ENCODE data around the gene C1orf116.

The C1orf116 gene

DNA sequence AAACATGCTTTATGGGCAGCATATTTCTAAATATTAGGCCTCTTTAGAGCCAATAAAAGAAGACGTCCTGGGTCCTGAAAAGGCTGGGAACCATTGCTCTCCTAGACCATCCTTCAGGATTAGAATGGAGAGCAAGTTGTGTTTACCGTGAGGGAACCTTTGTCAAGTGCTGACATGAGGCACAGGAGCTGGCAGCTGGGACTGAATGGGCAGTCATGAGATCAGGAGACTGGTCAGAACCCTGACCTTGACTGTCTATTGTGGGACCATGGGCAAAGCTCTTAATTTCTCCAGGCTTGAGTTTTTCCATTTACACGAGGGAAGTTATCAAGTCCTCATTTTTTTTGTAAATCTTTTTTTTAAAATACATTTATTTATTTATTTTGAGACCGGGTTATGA is 25.7 kb upstream of the C1orf116 start:
- Histone ChIP-seq H3K27ac (ENCODE audit: low read length) (no peak overlapping the region), H3K4me1 (ENCODE audit: insufficient read depth, low read length) (no peaks in the 10 kb centered on the region), H3K27me3 (ENCODE audit: insufficient read depth, low read length) (no peaks in the 10 kb centered on the region)

GRCh38 chr1:207056673-207057072 is 24.1 kb upstream of the C1orf116 start:
- no peak overlapping the region for H3K9ac ChIP-seq (ENCODE audit: low read depth, low read length)
- no peaks in the 10 kb centered on the region for H3K27me3 ChIP-seq (ENCODE audit: insufficient read depth, low read length)
- no peaks in the 10 kb centered on the region for H3K36me3 ChIP-seq (ENCODE audit: insufficient read depth, low read depth, low read length)
- 0 out of 2 replicates have a peak, but pooled peaks cover 3% of the 10 kb centered on the region for H3K4me1 ChIP-seq (ENCODE audit: insufficient read depth, low read length)
- no peak overlapping the region for H3K27ac ChIP-seq (ENCODE audit: low read length)
- no peaks in the 10 kb centered on the region for H3K9me3 ChIP-seq (ENCODE audit: insufficient read depth, low read depth, low read length)
- H3K4me3 ChIP-seq (ENCODE audit: low read length) = no peak overlapping the region

More for the DNA sequence above, 25.7 kb upstream of the C1orf116 start:
- Histone ChIP-seq H3K4me3 (ENCODE audit: low read length) (no peak overlapping the region), H3K9me3 (ENCODE audit: insufficient read depth, low read depth, low read length) (no peaks in the 10 kb centered on the region), H3K9ac (ENCODE audit: low read depth, low read length) (no peak overlapping the region), H3K36me3 (ENCODE audit: insufficient read depth, low read depth, low read length) (peaks cover 15% of the 10 kb centered on the region)

DNA sequence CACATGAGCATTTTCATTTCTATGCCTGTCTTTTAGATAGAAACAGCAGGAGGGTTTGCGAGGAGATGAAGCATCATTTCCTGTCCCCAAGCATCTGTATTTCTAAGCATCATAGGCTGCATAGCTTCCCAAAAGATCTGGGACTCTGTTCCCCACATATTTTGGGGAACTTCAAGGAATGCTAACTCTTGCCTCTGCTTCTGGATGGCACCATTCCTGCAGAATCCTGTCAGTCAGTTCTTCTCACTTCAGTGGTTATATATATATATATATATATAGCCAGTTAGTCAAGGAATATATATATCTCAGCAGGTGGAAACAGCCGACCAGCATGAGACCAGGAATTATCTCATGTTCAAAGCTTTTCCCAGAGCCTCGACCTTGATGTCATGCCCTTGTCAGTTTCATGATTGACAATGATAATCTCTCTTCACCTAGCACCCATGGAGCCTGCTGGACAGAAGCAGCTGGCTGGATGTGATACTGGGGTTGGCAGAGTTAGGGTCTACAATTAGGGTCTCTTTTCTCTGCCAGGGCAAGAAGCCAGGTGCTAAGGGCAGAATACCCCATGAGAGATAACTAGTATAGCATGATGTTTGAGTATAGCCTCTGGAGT is 22.9 kb upstream of the C1orf116 start:
- no peaks in the 10 kb centered on the region for H3K36me3 ChIP-seq (ENCODE audit: insufficient read depth, low read depth, low read length)
- H3K4me1 ChIP-seq (ENCODE audit: insufficient read depth, low read length) = 0 out of 2 replicates have a peak, but pooled peaks cover 8% of the 10 kb centered on the region
- H3K4me3 ChIP-seq (ENCODE audit: low read length) = no peak overlapping the region
- no peaks in the 10 kb centered on the region for H3K27me3 ChIP-seq (ENCODE audit: insufficient read depth, low read length)
- H3K9me3 ChIP-seq (ENCODE audit: insufficient read depth, low read depth, low read length) = no peaks in the 10 kb centered on the region
- no peak overlapping the region for H3K9ac ChIP-seq (ENCODE audit: low read depth, low read length)
- H3K27ac ChIP-seq (ENCODE audit: low read length) = no peak overlapping the region

DNA sequence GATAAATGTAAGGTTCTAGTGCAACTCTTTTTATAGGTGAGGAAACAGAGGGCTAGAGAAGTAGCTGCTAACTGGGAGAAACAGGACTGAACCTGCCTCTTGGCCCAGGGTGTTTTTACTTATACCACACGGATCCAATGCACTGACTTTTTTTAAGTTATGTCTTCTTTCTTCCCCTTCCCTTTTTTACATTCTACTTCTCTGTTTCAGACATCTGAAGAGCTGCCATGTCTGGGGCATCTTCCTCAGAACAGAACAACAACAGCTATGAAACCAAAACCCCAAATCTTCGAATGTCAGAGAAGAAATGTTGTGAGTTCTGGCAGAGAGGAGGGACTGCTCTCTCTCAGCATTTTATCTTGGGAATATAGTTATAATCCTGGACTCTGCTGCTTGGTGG is 21.9 kb upstream of the C1orf116 start:
- no peak overlapping the region for H3K4me3 ChIP-seq (ENCODE audit: low read length)
- no peaks in the 10 kb centered on the region for H3K27me3 ChIP-seq (ENCODE audit: insufficient read depth, low read length)
- no peak overlapping the region for H3K27ac ChIP-seq (ENCODE audit: low read length)
- H3K36me3 ChIP-seq (ENCODE audit: insufficient read depth, low read depth, low read length) = peaks cover 2% of the 10 kb centered on the region
- 0 out of 2 replicates have a peak, but pooled peaks cover 9% of the 10 kb centered on the region for H3K4me1 ChIP-seq (ENCODE audit: insufficient read depth, low read length)
- no peaks in the 10 kb centered on the region for H3K9me3 ChIP-seq (ENCODE audit: insufficient read depth, low read depth, low read length)
- H3K9ac ChIP-seq (ENCODE audit: low read depth, low read length) = no peak overlapping the region

- peaks cover 12% of the 10 kb centered on the region; the same call in 1 of the 2 replicates for H3K4me1 ChIP-seq (ENCODE audit: insufficient read depth, low read length)
- peak within 1 kb of the TSS; percentile 90 for H3K27ac ChIP-seq (ENCODE audit: low read length)
- no peaks in the 10 kb centered on the region for H3K9me3 ChIP-seq (ENCODE audit: insufficient read depth, low read depth, low read length)
- no peaks in the 10 kb centered on the region for H3K27me3 ChIP-seq (ENCODE audit: insufficient read depth, low read length)
- peak within 1 kb of the TSS; percentile 91 for H3K4me3 ChIP-seq (ENCODE audit: low read length)
- peaks cover 15% of the 10 kb centered on the region for H3K36me3 ChIP-seq (ENCODE audit: insufficient read depth, low read depth, low read length)
- H3K9ac ChIP-seq (ENCODE audit: low read depth, low read length) = peak within 1 kb of the TSS; percentile 88
These were observed 20.6 kb upstream of the C1orf116 start, which contains the start of gene PFKFB2 for GRCh38 chr1:207052911-207053769. Gene PFKFB2 (plus strand): TSS chr1:207053275. CDS start chr1:207054718, 1,443 bp downstream.

- no peaks in the 10 kb centered on the region for H3K9me3 ChIP-seq (ENCODE audit: insufficient read depth, low read depth, low read length)
- H3K27me3 ChIP-seq (ENCODE audit: insufficient read depth, low read length) = no peaks in the 10 kb centered on the region
- H3K9ac ChIP-seq (ENCODE audit: low read depth, low read length) = peak within 1 kb of the TSS; percentile 95
- H3K4me3 ChIP-seq (ENCODE audit: low read length) = peak within 1 kb of the TSS; percentile 91
- H3K36me3 ChIP-seq (ENCODE audit: insufficient read depth, low read depth, low read length) = peaks cover 33% of the 10 kb centered on the region
- H3K4me1 ChIP-seq (ENCODE audit: insufficient read depth, low read length) = peaks cover 14% of the 10 kb centered on the region; the same call in 1 of the 2 replicates
- H3K27ac ChIP-seq (ENCODE audit: low read length) = peak within 1 kb of the TSS; percentile 57
These were observed 18.8 kb upstream of the C1orf116 start, which contains the start of gene YOD1 for GRCh38 chr1:207051191-207051943. Gene YOD1 (minus strand): TSS chr1:207051208. CDS start chr1:207051030, 178 bp downstream.

- Histone ChIP-seq H3K4me3 (ENCODE audit: low read length) (peak overlapping the region; percentile 91), H3K4me1 (ENCODE audit: insufficient read depth, low read length) (peaks cover 14% of the 10 kb centered on the region; the same call in 1 of the 2 replicates), H3K9ac (ENCODE audit: low read depth, low read length) (peak overlapping the region; percentile 95), H3K27ac (ENCODE audit: low read length) (peak overlapping the region; percentile 57), H3K27me3 (ENCODE audit: insufficient read depth, low read length) (no peaks in the 10 kb centered on the region), H3K9me3 (ENCODE audit: insufficient read depth, low read depth, low read length) (no peaks in the 10 kb centered on the region), H3K36me3 (ENCODE audit: insufficient read depth, low read depth, low read length) (peaks cover 40% of the 10 kb centered on the region)
These were observed 18.1 kb upstream of the C1orf116 start for GRCh38 chr1:207050480-207051190.

- Histone ChIP-seq H3K27me3 (ENCODE audit: insufficient read depth, low read length) (no peaks in the 10 kb centered on the region), H3K9me3 (ENCODE audit: insufficient read depth, low read depth, low read length) (no peaks in the 10 kb centered on the region), H3K27ac (ENCODE audit: low read length) (peak overlapping the region; percentile 57), H3K36me3 (ENCODE audit: insufficient read depth, low read depth, low read length) (peaks cover 47% of the 10 kb centered on the region), H3K4me3 (ENCODE audit: low read length) (peak overlapping the region; percentile 91), H3K4me1 (ENCODE audit: insufficient read depth, low read length) (peaks cover 14% of the 10 kb centered on the region; the same call in 1 of the 2 replicates), H3K9ac (ENCODE audit: low read depth, low read length) (peak overlapping the region; percentile 95)
These were observed 17.4 kb upstream of the C1orf116 start for GRCh38 chr1:207049974-207050391.

DNA sequence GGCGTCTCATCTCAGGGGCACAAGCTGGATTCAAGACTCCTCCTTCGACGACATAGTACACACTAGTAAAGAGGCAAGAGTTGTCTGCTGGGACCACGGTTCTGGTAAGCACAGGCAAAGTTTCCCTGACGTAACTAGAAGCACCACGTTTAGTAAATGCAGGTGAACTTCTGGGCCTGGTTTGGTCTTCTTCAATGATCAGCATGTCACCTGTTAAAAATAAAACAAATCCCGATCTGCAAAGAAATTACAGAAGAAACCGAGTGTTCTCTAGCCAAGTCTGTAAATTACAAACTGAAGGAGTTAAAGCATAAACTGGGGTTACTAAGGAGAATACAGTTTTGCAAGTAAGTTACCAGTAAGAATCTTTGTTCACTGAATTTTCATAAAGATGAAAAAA is 17.0 kb upstream of the C1orf116 start:
- Histone ChIP-seq H3K9ac (ENCODE audit: low read depth, low read length) (peak overlapping the region; percentile 95), H3K36me3 (ENCODE audit: insufficient read depth, low read depth, low read length) (peaks cover 49% of the 10 kb centered on the region), H3K4me1 (ENCODE audit: insufficient read depth, low read length) (peaks cover 14% of the 10 kb centered on the region; the same call in 1 of the 2 replicates), H3K9me3 (ENCODE audit: insufficient read depth, low read depth, low read length) (no peaks in the 10 kb centered on the region), H3K27ac (ENCODE audit: low read length) (no peak overlapping the region), H3K4me3 (ENCODE audit: low read length) (peak overlapping the region; percentile 91), H3K27me3 (ENCODE audit: insufficient read depth, low read length) (no peaks in the 10 kb centered on the region)

GRCh38 chr1:207049054-207049453 is 16.5 kb upstream of the C1orf116 start:
- no peak overlapping the region for H3K9ac ChIP-seq (ENCODE audit: low read depth, low read length)
- H3K36me3 ChIP-seq (ENCODE audit: insufficient read depth, low read depth, low read length) = peaks cover 49% of the 10 kb centered on the region
- H3K4me3 ChIP-seq (ENCODE audit: low read length) = peak overlapping the region; percentile 91; the same call in 1 of the 2 replicates
- no peaks in the 10 kb centered on the region for H3K9me3 ChIP-seq (ENCODE audit: insufficient read depth, low read depth, low read length)
- peaks cover 14% of the 10 kb centered on the region; the same call in 1 of the 2 replicates for H3K4me1 ChIP-seq (ENCODE audit: insufficient read depth, low read length)
- H3K27me3 ChIP-seq (ENCODE audit: insufficient read depth, low read length) = no peaks in the 10 kb centered on the region
- no peak overlapping the region for H3K27ac ChIP-seq (ENCODE audit: low read length)

All from iPS-20b (cell line).